B cell (primary cell): ENCODE measurements around the gene CMTM5.

ENCODE experiments used
- CTCF ChIP-seq: fragments of 200-600 bp; IDR thresholded peaks from one replicate; pipeline ENCODE4 v1.8.0; 2022; ENCODE audit warnings: antibody characterized with exemption, mild to moderate bottlenecking
- EZH2 ChIP-seq: IDR thresholded peaks from 2 replicates; pipeline ENCODE4 v1.6.1; 2012; ENCODE audit warnings: borderline replicate concordance, low read depth, mild to moderate bottlenecking, moderate library complexity, low read length; ENCODE audit not compliant: insufficient read depth, poor library complexity, severe bottlenecking

DNA sequence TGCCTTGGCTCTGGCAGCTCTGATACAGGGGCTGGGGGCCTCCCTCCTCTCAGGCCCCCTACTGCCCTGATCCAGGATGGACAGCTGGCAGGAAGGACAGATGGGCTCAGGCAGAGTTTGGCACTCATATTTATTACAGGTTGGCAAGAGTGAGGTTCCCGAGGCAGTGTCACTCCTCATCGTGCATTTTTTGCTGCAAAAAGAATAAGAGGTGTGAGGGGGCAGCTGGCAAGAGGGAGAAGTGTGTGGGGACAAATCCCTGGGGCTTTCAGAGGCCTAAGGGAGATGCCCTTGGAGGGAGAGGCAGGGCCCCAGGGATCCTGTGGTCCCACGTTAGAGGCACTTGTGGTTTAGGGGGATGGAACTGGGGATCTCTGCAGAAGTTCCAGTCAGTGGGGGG, 5.0 kb downstream of the CMTM5 start:
- TF ChIP-seq CTCF (no peak), EZH2 (no peak)
